ENCODE measurements around the gene KIAA1549. TPM values are rescaled to one million over a fixed set of nuclear protein-coding genes. Genes with fewer than 3 reads are reported as not detected.

The KIAA1549 gene
- total and polyA plus RNA-seq, 3 donors from 2014 or later: 4.4 to 8.0 (median 7.4) TPM

DNA sequence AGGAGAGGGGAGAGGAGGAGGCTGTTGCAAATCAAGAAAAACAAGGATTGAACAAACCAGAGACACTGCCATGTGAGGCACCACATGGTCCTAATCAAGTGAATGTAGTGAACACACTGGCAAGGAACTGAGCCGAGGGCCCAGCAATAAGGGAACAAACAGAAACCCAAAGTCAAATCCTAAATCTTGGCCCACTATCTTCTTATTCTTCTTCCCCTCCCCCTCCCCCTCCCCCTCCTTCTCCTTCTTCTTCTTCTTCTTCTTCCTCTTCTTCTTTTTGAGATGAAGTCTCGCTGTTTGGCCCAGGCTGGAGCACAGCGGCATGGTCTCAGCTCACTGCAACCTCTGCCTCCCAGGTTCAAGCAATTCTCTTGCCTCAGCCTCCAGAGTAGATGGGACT lies 24.0 kb downstream of the KIAA1549 start:
- Histone ChIP-seq H3K27ac (no peak overlapping the region), H3K4me3 (no peak overlapping the region), H3K9me3 (no peaks in the 10 kb centered on the region), H3K27me3 (no peaks in the 10 kb centered on the region), H3K36me3 (ENCODE audit: low read depth, missing control alignments) (no peaks in the 10 kb centered on the region), H3K4me1 (peaks cover 6% of the 10 kb centered on the region)
- WGBS, 2 donors: 89 to 100% methylated on average over 2 to 3 of the region's 3 CpGs
- TF ChIP-seq POLR2A (IDR thresholded peaks at IDR 0.05): no peak
- TF ChIP-seq, protein P1, sequence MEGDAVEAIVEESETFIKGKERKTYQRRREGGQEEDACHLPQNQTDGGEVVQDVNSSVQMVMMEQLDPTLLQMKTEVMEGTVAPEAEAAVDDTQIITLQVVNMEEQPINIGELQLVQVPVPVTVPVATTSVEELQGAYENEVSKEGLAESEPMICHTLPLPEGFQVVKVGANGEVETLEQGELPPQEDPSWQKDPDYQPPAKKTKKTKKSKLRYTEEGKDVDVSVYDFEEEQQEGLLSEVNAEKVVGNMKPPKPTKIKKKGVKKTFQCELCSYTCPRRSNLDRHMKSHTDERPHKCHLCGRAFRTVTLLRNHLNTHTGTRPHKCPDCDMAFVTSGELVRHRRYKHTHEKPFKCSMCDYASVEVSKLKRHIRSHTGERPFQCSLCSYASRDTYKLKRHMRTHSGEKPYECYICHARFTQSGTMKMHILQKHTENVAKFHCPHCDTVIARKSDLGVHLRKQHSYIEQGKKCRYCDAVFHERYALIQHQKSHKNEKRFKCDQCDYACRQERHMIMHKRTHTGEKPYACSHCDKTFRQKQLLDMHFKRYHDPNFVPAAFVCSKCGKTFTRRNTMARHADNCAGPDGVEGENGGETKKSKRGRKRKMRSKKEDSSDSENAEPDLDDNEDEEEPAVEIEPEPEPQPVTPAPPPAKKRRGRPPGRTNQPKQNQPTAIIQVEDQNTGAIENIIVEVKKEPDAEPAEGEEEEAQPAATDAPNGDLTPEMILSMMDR (IDR thresholded peaks at IDR 0.05): no peak
- intact Hi-C loops (cut with DNase I; ENCODE audit: low total_unique reads): no loop called here
- DNase-seq: no peak

DNA sequence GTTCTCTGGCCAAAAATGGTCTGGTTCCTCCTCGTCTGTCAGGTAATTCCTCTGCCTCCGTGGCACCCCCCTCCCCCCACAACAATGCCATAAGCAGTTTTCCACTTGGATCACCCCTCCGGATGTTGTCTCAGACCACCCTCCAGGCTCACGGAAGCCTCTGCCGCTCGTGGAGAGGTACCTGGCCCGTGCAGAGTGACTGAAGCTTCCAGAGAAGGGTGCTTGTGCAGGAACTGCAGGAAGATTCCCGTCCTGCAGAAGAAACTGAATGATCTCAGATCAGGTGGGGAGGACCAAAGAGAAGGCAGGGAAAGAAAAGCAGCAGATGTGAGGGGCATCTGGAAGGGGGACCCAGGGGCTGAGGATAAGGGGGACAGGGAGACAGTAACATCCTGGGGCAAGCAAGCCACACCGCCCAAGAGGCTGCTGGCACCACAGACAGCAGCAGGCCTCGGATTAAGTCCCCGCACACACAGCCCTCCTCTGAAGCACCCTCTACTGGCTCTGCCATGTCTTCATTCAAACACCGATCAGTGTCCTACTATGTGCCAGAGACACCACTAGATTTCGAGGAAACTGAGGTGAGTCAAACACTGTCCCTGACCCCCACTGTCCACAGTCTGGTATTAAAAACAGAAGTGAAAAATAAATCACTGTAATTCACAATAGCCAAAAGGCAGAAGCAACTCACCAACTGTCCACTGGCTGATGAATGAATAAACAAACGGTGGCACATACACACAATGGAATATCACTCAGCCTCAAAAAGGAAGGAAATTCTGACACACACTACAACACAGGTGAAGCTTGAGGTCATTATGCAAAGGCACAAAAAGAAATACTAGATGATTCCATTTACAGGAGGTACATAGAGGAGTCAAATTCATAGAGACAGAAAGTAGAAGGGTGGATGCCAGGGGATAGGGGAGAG lies 26.4 kb downstream of the KIAA1549 start:
- TF ChIP-seq, protein P1 (IDR thresholded peaks at IDR 0.05): no peak
- no peak for TF ChIP-seq POLR2A (IDR thresholded peaks at IDR 0.05)

DNA sequence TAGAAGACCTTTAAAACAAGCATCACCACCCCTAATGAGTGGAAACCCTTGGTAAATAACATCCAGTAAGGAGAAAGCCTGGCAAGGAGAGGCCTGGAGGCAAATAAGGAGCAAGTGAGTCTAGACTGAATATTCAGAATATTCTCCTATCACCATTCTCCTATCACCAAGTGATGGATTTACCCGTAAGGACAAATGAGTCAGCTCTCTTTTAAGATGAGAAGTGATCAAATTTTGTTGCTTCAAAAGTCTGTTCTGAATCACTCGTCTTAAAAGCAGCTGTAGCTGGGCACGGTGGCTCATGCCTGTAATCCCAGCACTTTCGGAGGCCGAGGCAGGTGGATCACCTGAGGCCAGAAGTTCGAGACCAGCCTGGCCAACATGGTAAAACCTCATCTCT lies 28.4 kb downstream of the KIAA1549 start:
- intact Hi-C loops (cut with DNase I; ENCODE audit: low total_unique reads): no loop called here
- no peak for DNase-seq
- no peaks in the 10 kb centered on the region for H3K27me3 ChIP-seq
- H3K4me1 ChIP-seq: no peaks in the 10 kb centered on the region
- 92 to 97% methylated on average over 6 of the region's 6 CpGs for WGBS, 2 donors
- H3K36me3 ChIP-seq (ENCODE audit: low read depth, missing control alignments): no peaks in the 10 kb centered on the region
- TF ChIP-seq, protein P1 (IDR thresholded peaks at IDR 0.05): no peak
- no peak for TF ChIP-seq POLR2A (IDR thresholded peaks at IDR 0.05)
- H3K4me3 ChIP-seq: no peak overlapping the region
- H3K9me3 ChIP-seq: no peaks in the 10 kb centered on the region
- no peak overlapping the region for H3K27ac ChIP-seq

More for the DNA sequence above, 26.4 kb downstream of the KIAA1549 start:
- Histone ChIP-seq H3K9me3 (no peaks in the 10 kb centered on the region), H3K4me3 (no peak overlapping the region), H3K27me3 (no peaks in the 10 kb centered on the region), H3K4me1 (no peaks in the 10 kb centered on the region), H3K27ac (no peak overlapping the region), H3K36me3 (ENCODE audit: low read depth, missing control alignments) (no peaks in the 10 kb centered on the region)
- 84 to 89% methylated on average over 14 of the region's 14 CpGs for WGBS, 2 donors
- intact Hi-C loops (cut with DNase I; ENCODE audit: low total_unique reads): no loop called here
- DNase-seq: no peak

DNA sequence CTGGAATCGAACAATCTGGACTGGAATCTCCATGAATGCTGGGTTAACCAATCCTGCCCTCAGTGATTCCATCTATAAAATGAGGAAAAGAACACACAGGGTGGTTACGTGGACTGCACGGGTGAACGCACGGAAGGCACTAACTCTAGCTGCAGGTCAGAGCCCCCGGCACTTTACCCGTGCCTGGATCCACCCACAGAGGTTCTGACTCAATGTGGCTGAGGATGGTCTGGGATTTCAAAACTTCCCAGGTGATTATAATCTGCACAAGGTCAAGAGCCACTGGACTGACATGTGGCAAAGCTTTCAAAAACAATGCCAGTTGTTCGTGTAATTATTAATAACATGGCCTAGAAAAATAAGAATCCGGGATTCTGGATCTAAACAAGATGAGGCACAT lies 29.2 kb downstream of the KIAA1549 start:
- Histone ChIP-seq H3K9me3 (no peaks in the 10 kb centered on the region), H3K4me1 (no peaks in the 10 kb centered on the region), H3K27ac (no peak overlapping the region), H3K4me3 (no peak overlapping the region), H3K27me3 (no peaks in the 10 kb centered on the region), H3K36me3 (ENCODE audit: low read depth, missing control alignments) (no peaks in the 10 kb centered on the region)
- intact Hi-C loops (cut with DNase I; ENCODE audit: low total_unique reads): no loop called here
- 87 to 92% methylated on average over 9 of the region's 9 CpGs for WGBS, 2 donors
- DNase-seq: no peak
- TF ChIP-seq POLR2A (IDR thresholded peaks at IDR 0.05): no peak
- TF ChIP-seq, protein P1 (IDR thresholded peaks at IDR 0.05): no peak

Data from testis (tissue), 3 donors.